NCI-H2107 (cell line): ENCODE results near the gene HES1.

Source experiments
- DNase-seq: peaks from one replicate; lab custom pipeline; 2025; lab: John Stamatoyannopoulos, UW

HES1 gene

DNA sequence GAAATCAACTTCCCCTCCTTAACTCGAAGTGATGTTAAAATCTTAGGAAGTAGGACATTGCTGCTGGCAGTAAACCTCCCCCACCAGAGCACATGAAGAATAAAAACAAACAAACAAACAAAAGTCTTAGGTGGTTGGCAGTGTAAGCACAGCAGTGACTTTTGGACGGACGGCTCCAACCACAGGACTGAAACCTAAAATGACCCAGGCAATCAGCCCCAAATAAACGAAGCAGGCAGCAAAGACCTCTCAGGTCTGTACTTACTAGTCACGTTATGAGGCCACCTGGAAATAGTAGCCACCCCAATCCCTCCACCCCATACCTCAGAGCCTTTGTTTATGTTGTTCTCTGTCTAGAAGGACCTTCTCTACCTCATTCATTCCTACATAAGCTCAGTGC is 33.5 kb upstream of the HES1 start:
- DNase-seq: no peak

DNA sequence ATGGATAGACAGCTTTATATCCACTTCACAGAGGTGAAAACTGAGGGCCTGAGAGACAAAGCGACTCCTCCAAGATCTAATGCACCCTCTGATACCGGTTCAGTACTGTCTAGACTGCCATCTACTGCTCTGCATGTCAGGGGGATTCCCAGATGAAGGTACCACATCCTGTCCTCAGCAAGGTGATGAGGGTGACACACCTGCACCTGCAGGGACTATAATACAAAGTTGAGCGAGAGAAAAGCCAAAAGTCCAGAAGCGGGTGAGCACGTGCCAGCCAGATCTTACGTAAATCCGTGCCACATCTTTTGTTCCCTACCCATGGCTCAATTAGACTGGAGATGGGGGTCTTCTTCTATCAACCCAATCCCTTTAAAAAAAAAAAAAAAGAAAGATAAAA is 32.4 kb upstream of the HES1 start:
- no peak for DNase-seq

DNA sequence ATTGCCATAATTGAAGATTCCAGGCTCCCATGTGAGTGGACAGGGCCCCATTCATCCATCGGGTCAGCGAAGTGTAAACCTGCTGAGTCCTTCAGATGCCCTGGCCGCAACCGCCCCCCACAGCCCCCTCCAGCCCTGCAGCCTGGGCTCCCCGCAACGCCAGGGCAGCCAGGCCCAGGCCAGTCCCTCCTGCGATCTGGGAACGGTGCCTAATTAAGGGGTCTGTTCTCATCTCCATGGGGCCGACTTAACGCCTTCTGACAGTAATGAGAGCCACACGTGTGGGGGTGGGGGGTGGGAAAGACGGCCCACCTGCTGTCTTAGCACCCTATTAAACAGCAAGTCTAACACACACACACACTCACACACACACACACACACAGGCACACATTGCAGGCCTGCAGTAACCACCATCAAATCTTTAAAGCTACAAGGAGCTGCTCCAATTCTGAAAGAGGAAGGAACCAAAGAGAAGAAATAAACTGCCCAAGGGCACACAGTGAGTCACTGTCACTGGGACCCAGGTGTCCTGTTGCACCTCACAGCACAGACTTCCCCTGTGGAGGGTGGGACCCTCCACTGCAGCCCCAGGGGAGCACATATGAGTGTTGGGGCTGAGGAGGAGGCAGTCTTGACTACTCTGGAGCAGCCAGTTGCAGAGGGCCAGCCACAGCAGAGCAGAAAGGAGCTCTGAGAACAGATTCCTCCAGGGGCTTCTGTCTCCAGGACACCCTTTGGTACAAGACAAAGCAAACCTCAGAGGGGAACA is 31.8 kb upstream of the HES1 start:
- no peak for DNase-seq

DNA sequence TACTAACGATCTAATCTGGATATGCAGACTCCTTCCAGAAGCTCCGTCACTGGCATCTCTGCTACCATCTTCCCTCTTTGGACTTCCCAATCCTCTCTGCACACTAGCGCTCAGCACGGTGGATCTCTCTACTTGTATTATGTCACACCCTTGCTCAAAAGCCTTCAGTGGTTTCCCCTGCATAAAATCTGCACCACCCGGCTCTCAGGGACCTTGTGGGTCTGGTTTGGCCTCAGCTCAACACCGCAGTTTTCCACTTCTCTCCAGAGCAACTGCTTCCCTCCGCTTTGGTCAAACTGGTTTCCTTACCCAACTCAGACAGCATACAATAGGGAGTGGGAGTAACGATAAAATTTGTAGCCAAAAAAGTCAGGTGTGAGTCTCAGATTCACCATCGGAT is 30.7 kb upstream of the HES1 start:
- no peak for DNase-seq

DNA sequence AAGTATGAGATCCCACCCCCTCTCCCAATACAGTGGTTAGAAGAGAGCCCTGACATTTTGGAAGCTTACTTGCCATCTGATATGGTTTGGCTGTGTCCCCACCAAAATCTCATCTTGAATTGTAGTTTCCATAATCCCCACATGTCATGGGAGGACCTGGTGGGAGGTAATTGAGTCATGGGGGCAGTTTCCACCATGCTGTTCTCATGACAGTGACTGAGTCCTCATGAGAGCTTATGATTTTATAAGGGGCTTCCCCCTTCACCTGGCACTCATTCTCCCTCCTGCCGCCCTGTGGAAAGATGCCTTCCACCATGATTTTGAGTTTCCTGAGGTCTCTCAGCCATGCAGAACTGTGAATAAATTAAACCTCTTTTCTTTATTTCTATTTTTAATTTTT is 28.8 kb upstream of the HES1 start:
- no peak for DNase-seq

DNA sequence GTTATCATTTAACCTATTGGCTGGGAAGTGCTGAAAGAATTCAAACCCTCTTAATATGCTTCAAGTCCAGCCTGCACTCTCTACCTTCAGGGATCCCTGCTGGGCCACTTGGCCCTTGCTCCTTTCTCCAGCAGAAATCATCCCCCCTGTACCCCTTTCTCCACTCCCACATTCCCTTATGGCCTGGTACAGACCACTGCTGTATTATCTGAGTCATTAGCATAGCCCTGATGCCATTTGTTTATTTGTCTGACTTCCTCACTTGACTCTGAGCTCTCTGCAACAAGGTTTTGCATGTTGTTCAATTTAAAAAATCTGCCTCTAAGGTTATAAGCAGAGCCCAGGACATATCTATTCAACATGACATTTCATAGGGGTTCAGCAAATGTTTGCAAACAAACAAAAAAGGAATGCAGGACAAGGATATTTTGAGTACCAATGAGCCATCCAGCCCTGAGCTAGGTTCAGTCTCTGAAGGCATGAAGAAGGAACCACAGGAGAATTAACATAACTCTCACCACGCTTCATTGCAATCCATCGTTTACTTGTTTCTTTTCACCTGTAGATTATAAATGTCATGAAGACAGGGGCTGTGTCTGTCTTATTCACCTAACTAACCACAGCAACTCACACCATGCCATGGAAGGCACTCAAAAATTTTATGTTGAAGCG is 26.6 kb upstream of the HES1 start:
- no peak for DNase-seq

DNA sequence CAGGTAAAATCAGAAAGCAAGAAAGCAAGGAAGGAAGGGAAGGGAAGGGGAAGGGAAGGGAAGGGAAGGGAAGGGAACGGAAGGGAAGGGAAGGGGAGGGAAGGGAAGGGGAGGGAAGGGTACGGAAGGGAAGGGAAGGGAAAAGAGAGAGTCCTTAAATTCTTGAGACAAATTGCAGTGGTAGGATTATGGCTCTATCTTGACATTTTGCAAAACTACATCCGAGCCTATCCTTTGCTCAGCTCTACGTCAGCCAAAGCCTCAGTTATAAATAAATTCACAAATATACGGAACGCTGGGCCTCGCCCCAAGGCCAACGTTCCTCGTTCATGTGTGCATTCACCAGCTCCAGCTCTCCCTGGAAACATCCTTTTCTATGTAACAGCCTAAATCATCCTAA is 25.5 kb upstream of the HES1 start:
- no peak for DNase-seq

DNA sequence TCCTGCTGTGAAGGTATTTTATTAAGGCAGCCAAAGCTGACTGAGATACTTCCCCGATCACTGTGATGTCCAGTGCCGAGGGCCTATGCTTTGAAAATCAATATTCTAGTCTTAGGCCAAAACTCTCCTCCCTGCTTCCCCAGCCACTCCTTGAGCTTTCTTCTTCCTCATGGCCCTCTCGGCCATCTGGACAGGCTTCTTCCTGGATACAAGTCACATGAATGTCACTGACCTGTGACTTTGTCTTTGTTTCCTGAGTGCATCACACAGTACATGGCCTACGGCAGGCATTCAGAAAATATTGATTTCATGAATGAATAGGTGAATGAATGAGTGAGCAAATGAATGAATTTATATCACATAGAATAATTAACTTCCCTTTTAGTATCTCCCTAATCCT is 24.6 kb upstream of the HES1 start:
- no peak for DNase-seq

DNA sequence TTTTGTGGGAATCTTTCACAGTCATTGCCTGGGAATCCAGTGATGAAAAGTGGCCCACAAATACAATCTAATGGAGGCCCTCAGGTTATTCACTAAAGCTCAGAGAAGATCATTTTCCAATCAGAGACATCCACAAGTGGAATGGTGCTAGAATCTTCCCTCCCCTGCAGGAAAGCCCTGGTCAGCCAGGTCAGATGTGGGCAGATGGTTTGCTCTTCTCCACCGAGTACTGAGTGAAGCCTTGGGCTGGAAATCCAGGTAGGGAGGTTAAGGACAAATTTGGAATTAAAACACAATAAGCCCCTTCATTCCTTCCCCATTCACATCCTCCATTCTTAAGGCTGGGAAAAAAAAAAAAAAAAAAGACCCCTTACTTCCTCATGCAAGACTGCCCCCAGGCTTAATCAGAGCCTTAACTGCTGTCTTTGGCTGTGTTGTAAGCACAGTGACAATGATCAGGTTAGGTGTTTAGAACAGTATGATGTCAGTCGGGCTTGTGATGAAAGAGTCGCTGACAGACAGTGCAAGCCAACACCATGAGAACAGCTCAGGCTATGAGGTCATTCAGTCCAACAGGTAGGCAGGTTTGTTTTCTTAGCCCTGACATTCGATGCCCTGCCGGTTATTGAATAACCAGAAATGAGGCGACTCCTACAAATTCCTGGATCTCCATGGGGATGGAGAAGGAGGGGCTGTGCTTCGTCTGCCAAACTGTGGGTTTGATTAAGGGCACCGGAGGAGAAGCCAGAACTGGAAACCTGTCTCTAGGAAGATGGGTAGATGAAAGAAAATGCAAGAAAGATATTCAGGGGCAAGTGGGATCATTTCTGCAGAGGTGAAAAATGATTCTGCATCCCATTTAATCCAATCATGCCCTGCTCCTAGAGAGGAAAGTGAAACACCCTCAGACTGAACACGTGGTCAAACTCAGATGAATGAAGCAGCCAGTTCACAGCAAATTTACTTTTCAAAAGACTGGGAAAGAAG is 23.5 kb upstream of the HES1 start:
- DNase-seq: peak; percentile 93

DNA sequence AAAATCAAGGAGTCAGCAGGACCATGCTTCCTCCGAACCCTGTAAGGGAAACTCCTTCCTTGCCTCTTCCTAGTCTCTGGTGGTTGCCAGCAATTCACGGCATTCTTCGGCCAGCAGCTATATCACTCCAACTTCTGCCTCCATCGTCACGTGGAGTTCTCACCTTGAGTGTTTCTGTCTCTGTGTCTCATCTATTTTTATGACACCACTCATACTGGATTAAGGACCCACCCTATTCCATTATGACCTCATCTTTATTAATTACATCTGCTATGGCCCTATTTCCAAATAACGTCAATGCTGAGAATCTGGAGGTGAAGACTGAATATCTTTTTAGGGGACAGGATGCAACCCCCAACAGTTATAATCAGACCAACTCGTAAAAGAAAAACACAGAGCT is 21.8 kb upstream of the HES1 start:
- DNase-seq: no peak

DNA sequence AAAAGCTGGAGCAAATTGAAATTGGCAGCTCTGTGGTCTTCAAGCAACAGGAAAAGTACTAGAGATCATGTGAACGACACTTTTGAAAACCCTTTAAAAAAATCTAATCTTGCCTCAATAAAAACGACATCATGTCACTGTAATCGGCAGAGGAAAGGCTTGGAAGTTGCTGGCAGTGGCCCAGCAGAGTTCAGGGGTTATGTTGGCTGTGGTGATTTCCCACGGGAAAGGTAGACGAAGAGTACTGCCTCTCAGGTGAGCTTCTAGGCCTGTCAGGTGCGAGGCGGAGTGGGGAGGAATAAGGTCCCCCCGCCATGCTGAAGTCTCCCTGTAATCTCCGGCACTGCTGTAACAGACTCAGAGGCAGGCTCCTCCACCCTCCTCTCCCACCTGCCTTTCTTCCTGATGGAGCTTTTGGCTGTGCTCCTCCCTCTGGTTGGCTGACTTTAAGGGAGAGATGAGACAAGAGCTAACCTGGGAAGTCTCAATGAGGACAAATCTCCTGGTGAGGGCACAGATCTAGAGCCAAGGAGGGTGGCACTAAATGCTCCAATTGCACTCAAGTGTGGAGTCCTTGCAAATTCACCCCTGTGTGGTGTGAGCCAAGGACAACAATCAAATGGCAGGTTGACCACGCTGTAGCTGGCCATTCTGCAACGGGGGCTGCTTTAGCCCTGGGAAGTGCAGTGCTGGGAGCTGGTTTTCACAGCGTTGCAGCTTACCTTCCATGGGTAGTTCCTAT is 18.7 kb upstream of the HES1 start:
- no peak for DNase-seq

DNA sequence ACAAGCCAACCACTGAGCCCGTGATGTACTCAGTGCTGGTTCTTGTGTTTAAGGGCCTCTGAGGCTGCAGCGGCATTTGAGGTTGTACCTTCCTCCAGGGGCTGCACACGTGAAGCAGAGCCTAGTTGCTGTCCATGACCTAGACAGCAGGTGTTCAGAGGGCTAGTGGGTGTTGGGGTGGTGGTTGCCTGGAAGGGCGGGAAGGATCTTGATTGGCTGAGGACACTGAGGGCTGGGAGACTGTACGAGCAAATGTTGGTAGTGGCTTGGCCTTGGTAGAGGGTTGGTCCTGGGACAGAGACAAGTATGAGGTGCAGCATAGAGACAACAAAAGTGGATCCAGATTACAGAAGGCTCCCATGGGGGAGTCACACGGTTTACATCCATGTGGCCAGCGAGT is 17.0 kb upstream of the HES1 start:
- no peak for DNase-seq

DNA sequence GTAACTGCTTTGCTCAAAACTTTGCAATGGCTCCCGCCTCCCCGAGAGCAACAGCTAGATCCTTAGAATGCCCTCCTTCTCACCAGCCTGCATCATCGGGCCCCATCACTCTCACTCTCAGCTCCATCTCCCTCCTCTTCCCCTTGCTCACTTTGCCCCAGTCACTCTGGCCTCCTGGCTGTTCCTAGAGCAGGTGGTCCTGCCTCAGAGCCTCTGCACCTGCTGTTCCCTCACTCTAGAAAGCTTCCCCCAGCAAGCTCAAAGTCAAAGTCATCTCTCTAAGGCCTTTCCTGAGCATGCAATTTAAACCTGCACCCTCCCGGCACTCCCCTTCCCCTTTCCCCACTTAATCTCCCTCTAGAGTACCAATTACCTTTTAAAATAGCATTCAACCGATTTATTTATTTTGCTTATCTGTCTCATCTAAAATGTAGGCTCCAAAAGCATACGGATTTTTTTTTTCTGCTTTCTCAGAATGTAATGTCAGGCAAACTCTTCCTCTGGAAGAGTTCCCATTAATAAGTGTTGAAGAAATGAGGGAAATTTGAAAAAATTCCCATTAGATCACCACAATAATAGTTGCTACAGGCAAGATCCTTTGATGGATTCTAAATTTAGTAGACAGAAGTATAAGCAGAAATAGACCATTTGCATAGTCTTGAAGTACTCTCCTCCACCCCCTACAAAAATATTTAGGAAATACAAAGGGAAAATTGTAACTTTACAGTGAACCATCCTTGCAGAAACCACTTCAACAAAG is 15.9 kb upstream of the HES1 start:
- no peak for DNase-seq

DNA sequence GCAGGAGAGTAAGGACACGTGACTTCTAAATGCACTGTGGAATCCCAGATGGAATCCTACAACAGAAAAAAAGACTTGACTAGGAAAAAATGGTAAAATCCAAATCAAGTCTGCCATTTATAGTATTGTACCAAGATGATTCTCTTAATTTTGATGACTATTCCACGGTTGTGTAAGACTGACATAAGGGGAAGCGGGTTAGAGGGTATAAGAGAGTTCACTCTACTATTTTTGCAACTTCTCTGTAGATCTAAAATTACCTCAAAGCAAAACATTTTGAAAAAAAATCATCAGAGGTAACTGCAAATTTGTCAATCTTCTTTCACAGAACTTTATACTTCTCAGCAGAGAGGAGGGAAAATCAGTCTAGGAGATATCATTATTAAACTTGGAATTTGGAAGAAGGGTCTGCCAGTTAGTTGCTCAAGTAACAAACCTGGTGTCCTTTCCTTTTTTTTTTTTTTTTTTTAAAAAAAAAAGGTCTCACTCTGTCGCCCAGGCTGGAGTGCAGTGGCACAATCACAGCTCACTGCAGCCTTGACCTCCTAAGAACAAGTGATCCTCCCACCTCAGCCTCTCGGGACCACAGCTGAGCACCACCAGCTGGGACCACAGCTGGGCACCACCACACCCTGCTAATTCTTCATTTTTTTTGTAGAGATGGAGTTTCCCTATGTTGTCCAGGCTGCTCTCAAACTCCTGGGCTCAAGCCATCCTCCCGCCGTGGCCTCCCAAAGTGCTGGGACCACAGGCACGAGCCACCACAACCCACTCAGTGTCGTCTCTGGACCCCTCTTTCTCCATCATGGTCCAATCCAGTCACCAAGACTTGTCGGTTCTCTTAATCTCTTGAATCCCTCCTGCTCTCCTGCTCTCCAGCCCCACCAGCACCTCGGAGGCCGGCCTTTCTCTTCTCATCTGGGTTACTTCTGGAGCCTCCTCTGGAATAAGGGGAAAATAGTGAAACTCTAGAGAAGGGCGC is 14.9 kb upstream of the HES1 start:
- no peak for DNase-seq

DNA sequence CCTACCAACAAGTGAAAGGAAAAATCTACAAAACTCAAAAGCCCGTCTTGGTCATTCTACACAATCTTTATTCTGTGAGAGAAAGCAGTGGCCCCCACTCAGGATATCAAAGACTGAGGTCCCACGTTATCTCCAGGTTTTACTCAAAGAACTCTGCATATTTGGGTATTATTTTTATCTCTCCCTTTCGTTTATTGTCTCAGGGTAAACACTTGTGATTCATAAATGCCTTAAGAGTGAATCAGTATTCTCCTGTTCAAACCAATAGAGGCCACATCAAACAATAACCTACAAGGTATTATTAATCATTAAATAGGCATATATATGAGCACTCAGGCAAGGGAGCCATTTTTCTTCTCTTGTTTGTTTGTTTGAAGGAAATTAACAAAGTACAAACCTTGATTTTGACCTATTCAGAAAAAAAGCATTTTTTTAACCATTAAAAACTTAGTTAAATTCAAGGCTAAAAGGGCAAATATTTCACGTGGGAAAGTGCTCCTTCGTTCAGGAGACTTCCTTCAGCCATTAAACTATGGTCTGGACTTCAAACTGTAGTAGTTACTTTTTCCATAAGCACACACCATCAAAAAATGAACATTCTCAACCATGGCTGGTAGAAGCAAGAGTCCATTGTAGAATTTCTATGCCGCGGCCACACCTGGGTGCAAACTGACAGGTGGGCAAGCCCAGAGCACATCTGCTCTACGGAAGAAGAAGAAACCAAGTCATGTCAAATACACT is 13.9 kb upstream of the HES1 start:
- no peak for DNase-seq

DNA sequence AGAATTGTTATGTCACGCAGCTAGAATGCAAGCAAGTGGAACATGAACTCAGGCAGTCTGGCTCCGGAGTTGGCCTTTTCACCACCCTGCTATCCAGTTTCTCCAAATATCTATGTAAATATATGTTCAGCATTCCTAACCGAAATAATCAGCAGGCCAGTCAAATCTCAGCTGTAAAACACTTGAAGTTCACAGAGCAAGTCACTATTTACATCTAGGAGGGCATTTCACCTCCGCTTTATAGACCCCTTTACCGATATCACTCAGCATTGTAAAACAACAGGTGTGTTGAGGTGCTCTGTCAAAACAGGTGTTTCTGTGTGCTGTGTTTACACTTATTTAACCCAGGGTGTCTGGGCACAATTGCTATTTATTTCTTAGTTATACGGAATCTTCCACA is 12.2 kb upstream of the HES1 start:
- no peak for DNase-seq

DNA sequence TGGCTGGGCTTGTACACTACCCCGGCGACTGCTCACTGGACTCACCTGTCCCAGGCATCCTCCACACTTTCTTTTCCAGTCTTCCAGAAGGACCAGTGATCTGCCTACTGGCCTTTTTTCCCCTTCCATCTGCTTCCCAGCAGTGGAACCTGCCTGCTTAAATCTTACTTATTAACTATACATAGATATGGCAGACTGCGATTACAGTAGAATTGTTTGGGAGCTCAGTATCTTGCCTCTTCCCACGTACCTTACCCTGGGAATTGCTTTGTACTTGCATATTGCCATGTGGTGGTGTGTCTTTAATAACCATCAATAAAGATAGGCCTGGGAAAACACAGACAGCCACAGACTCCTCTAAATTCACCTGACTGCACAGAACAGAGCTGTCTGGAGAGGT is 11.8 kb upstream of the HES1 start:
- DNase-seq: no peak

DNA sequence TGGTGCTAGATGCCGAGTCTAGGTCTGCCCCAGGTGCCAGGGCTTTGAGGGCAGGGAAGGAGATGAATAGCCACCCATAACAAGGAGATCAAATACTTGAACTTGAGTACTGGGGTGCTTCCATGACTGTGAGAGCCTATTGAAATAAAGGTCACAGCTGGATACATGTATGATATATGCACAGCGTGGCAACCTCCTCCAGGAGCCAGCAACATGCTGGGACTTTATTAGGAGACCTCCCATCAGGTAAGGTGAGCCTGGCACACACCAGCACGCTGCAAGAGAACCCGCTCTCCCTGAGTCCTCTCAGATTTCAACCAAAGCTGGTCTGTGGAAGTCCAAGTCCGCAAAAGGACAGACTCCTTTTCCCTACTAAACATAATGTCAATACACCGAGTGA is 10.5 kb upstream of the HES1 start:
- DNase-seq: peak; percentile 91

DNA sequence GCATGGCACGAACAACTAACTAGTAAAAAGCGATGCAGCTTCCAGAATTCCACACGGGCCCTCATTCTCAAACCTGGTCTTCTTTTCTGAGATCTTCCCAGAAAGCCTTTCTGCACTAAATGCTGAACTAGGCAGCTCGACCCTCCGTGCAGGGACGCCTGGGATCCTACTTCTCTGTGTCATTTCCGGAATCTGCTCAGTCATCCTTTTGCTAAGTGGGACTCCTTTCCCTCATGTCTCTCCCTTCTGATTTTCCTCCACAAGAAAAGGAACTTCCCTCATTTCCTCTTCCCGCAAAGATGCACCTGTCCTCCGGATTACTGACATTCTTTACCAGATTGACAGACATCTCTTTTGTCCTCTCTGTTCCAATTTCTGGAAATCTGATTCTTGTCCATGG is 9.2 kb upstream of the HES1 start:
- DNase-seq: no peak
